SK-N-SH (cell line): ENCODE measurements around the gene FBXL15. TPM values are rescaled to one million over a fixed set of nuclear protein-coding genes. Genes with fewer than 3 reads are reported as not detected.

Experiments
- CTCF ChIA-PET: fragments of 300-600, 350-600 bp; formaldehyde crosslinking; extraction: SDS; loops from one replicate; lab custom pipeline; 2021; lab: Yijun Ruan, JAX
- POLR2A ChIA-PET: fragments of 350-600 bp; sonication (Branson Sonifier 250); formaldehyde crosslinking; extraction: SDS; loops from one replicate; lab custom pipeline; 2020; ENCODE audit warnings: antibody characterized with exemption, inconsistent platforms; lab: Yijun Ruan, JAX
- DNase-seq: peaks from one replicate; pipeline ENCODE4 v3.0.0; 2012
- H2AFZ ChIP-seq: fragments of 200-600 bp; sonication (generic); 2 replicates; pipeline ENCODE4 v1.8.1; 2016; ENCODE audit warnings: antibody characterized with exemption, mild to moderate bottlenecking, low read depth
- H3F3A ChIP-seq: fragments of 200-600 bp; sonication (generic); replicated peaks from 2 replicates; pipeline ENCODE3; 2016; ENCODE audit warnings: antibody characterized with exemption, mild to moderate bottlenecking; ENCODE audit not compliant: insufficient read depth
- H3K27ac ChIP-seq, 2 experiments: fragments of 200-500 bp in 1 of 2; fragments of 200-600 bp in 1 of 2; sonication (Bioruptor generic) in 1 of 2; sonication (generic), shearing (Covaris generic) in 1 of 2; 2 replicates each; pipeline versions ENCODE4 v1.5.1 to v1.6.1; 2014 to 2016; ENCODE audit warnings: low read depth in 2 of 2, inconsistent platforms in 1 of 2, low read length in 1 of 2, mild to moderate bottlenecking in 1 of 2, mixed read lengths in 1 of 2
- H3K27me3 ChIP-seq: fragments of 200-600 bp; sonication (generic), shearing (Covaris generic); 2 replicates; pipeline ENCODE4 v1.6.1; 2016; ENCODE audit warnings: mixed run types; ENCODE audit not compliant: insufficient read depth
- H3K36me3 ChIP-seq, 2 experiments: fragments of 200-500 bp in 1 of 2; fragments of 200-600 bp in 1 of 2; sonication (Bioruptor generic) in 1 of 2; sonication (generic) in 1 of 2; replicated peaks in 1 of 2; 2 replicates each; pipeline versions ENCODE3 to v1.5.1; 2014 to 2016; ENCODE audit warnings: low read length in 1 of 2, mild to moderate bottlenecking in 1 of 2; ENCODE audit not compliant: insufficient read depth in 2 of 2, control insufficient read depth in 1 of 2
- H3K4me1 ChIP-seq, 2 experiments: fragments of 200-500 bp in 1 of 2; fragments of 200-600 bp in 1 of 2; sonication (Bioruptor generic) in 1 of 2; sonication (generic), shearing (Covaris generic) in 1 of 2; 2 replicates each; pipeline versions ENCODE4 v1.5.1 to v1.6.1; 2014 to 2016; ENCODE audit warnings: low read depth in 1 of 2, low read length in 1 of 2, mixed run types in 1 of 2; ENCODE audit not compliant: insufficient read depth in 2 of 2, control insufficient read depth in 1 of 2
- H3K4me2 ChIP-seq: fragments of 200-600 bp; sonication (generic), shearing (Covaris generic); 2 replicates; pipeline ENCODE4 v1.6.1; 2017; ENCODE audit warnings: mixed run types
- H3K4me3 ChIP-seq, 2 experiments: fragments of 200-500 bp in 1 of 2; fragments of 200-600 bp in 1 of 2; sonication (Bioruptor generic) in 1 of 2; sonication (generic), shearing (Covaris generic) in 1 of 2; 2 replicates each; pipeline versions ENCODE4 v1.5.1 to v1.8.1; 2014 to 2016; ENCODE audit warnings: low read depth in 2 of 2, inconsistent platforms in 1 of 2, low read length in 1 of 2, mild to moderate bottlenecking in 1 of 2, mixed read lengths in 1 of 2, moderate library complexity in 1 of 2
- H3K79me2 ChIP-seq: fragments of 200-600 bp; sonication (generic); 2 replicates; pipeline ENCODE4 v1.8.1; 2017; ENCODE audit warnings: mild to moderate bottlenecking; ENCODE audit not compliant: insufficient read depth
- H3K9ac ChIP-seq: fragments of 200-600 bp; sonication (generic); 2 replicates; pipeline ENCODE4 v1.6.1; 2017; ENCODE audit warnings: mixed run types
- H3K9me2 ChIP-seq: fragments of 200-600 bp; sonication (generic); 2 replicates; pipeline ENCODE4 v1.6.1; 2017; ENCODE audit warnings: mixed run types
- H3K9me3 ChIP-seq: fragments of 200-600 bp; sonication (generic); 2 replicates; pipeline ENCODE4 v1.6.1; 2017; ENCODE audit warnings: mixed run types, mild to moderate bottlenecking, moderate library complexity
- H4K20me1 ChIP-seq: fragments of 200-600 bp; sonication (generic); 2 replicates; pipeline ENCODE4 v1.6.1; 2017; ENCODE audit warnings: mild to moderate bottlenecking, mixed run types; ENCODE audit not compliant: insufficient read depth
- CHD2 ChIP-seq: fragments of 150-350 bp; IDR thresholded peaks from 2 replicates; pipeline ENCODE4 v1.6.1; 2018; ENCODE audit warnings: low read length; ENCODE audit not compliant: partially characterized antibody
- EP300 ChIP-seq, 2 experiments: IDR thresholded peaks; 2 replicates each; pipeline versions ENCODE4 v1.4.0 to v1.6.1; 2012; ENCODE audit warnings: borderline replicate concordance in 1 of 2, low read depth in 1 of 2, low read length in 1 of 2
- FOSL2 ChIP-seq: IDR thresholded peaks from 2 replicates; pipeline ENCODE4 v1.4.0; 2012; ENCODE audit warnings: low read depth, mild to moderate bottlenecking, moderate library complexity, borderline replicate concordance
- FOXJ3 ChIP-seq: sonication (generic); formaldehyde crosslinking; IDR thresholded peaks from 2 replicates; pipeline ENCODE4 v1.5.1; 2020; ENCODE audit warnings: mild to moderate bottlenecking, missing genetic modification reagents
- GABPA ChIP-seq: IDR thresholded peaks from 2 replicates; pipeline ENCODE4 v1.4.0; 2012; ENCODE audit warnings: low read depth, mild to moderate bottlenecking
- IRF3 ChIP-seq: fragments of 150-350 bp; IDR thresholded peaks from 2 replicates; pipeline ENCODE4 v1.6.1; 2016; ENCODE audit warnings: mild to moderate bottlenecking, low read depth, low read length
- MXI1 ChIP-seq: IDR thresholded peaks from 2 replicates; pipeline ENCODE4 v1.6.1; 2012; ENCODE audit warnings: mild to moderate bottlenecking, low read depth, low read length, improper control_type of control experiment
- NRF1 ChIP-seq: IDR thresholded peaks from 2 replicates; pipeline ENCODE4 v1.6.1; 2012; ENCODE audit warnings: low read depth, mild to moderate bottlenecking, low read length
- PBX3 ChIP-seq: IDR thresholded peaks from 2 replicates; pipeline ENCODE4; 2012
- POLR2AphosphoS5 ChIP-seq: IDR thresholded peaks from 2 replicates; pipeline ENCODE4 v1.6.1; 2012; ENCODE audit warnings: low read depth, low read length
- RCOR1 ChIP-seq: fragments of 150-350 bp; IDR thresholded peaks from 2 replicates; pipeline ENCODE4 v1.6.1; 2017; ENCODE audit warnings: antibody characterized with exemption, low read length
- YY1 ChIP-seq: IDR thresholded peaks from 2 replicates; pipeline ENCODE4 v1.4.0; 2012; ENCODE audit warnings: low read depth, mild to moderate bottlenecking
- ZBTB33 ChIP-seq: IDR thresholded peaks from 2 replicates; pipeline ENCODE4 v1.4.0; 2012; ENCODE audit warnings: low read depth, borderline replicate concordance
- WGBS: methylation state at CpG from one replicate; pipeline ENCODE4 v1.1.6; 2017; ENCODE audit warnings: low lambda C conversion rate; 5-methylcytosine and 5-hydroxymethylcytosine counted together
- polyA plus RNA-seq, 3 experiments: library from polyadenylated mRNA; depleted of rRNA; stranded (reverse); fragments of >200 nt; gene quantifications; 2 replicates each; pipeline ENCODE4 v1.2.3, GENCODE V29; 2012

FBXL15 gene
- polyA plus RNA-seq, 1 of the 3 experiments (the other 2 are of a cell fraction), result 17.2 TPM

GRCh38 chr10:102413053-102413705, 7.5 kb upstream of the FBXL15 start:
- peak; percentile 90 for DNase-seq
- no peak overlapping the region for H3K4me2 ChIP-seq
- 11% methylated on average over 2 of the region's 5 CpGs for WGBS
- POLR2A ChIA-PET, result interaction anchor here (0.6 to 1.1 kb wide), 3 partner anchors 10 to 289 kb away, joined by 3 to 4 read pairs (median 4); no protein-coding TSS in a partner anchor
- no peaks in the 10 kb centered on the region for H3K9me2 ChIP-seq
- H3K79me2 ChIP-seq, result no peaks in the 10 kb centered on the region
- no peaks in the 10 kb centered on the region for H4K20me1 ChIP-seq
- no peak overlapping the region for H3K9ac ChIP-seq
- no peaks in the 10 kb centered on the region for H3K9me3 ChIP-seq
- no peaks in the 10 kb centered on the region for H3K36me3 ChIP-seq
- H3K4me3 ChIP-seq, result no peak overlapping the region
- peaks cover 0 to 26% of the 10 kb centered on the region in 2 experiments; a peak in 2 of 4 replicates for H3K4me1 ChIP-seq
- no peaks in the 10 kb centered on the region for H3F3A ChIP-seq
- peak overlapping the region in 1 of 2 experiments; percentile 67; a peak in 2 of 4 replicates for H3K27ac ChIP-seq
- no peaks in the 10 kb centered on the region for H3K27me3 ChIP-seq
- no peak overlapping the region for H2AFZ ChIP-seq
- CTCF ChIA-PET, result interaction anchor here (1.2 to 18.3 kb wide), 3 partner anchors 9 to 182 kb away, joined by 5 to 359 read pairs (median 42); partner anchors contain the start of genes FBXL15 and NFKB2
- no peak for TF ChIP-seq FOSL2
- TF ChIP-seq POLR2AphosphoS5, result no peak
- no peak for TF ChIP-seq ZBTB33
- TF ChIP-seq PBX3, result no peak
- peak; percentile 10 for TF ChIP-seq CHD2
- no peak for TF ChIP-seq FOXJ3 (CRISPR knock-in tag)
- no peak for TF ChIP-seq IRF3
- TF ChIP-seq GABPA, result no peak
- no peak for TF ChIP-seq RCOR1
- TF ChIP-seq MXI1, result peak; percentile 86
- no peak for TF ChIP-seq EP300 (IDR thresholded peaks at IDR 0.05; ENCODE audit: borderline replicate concordance in 1 of 2, low read depth in 1 of 2, low read length in 1 of 2)
- no peak for TF ChIP-seq NRF1
- no peak for TF ChIP-seq YY1
